Measurements from ENCODE around the gene ZSCAN22.

Gene ZSCAN22

DNA sequence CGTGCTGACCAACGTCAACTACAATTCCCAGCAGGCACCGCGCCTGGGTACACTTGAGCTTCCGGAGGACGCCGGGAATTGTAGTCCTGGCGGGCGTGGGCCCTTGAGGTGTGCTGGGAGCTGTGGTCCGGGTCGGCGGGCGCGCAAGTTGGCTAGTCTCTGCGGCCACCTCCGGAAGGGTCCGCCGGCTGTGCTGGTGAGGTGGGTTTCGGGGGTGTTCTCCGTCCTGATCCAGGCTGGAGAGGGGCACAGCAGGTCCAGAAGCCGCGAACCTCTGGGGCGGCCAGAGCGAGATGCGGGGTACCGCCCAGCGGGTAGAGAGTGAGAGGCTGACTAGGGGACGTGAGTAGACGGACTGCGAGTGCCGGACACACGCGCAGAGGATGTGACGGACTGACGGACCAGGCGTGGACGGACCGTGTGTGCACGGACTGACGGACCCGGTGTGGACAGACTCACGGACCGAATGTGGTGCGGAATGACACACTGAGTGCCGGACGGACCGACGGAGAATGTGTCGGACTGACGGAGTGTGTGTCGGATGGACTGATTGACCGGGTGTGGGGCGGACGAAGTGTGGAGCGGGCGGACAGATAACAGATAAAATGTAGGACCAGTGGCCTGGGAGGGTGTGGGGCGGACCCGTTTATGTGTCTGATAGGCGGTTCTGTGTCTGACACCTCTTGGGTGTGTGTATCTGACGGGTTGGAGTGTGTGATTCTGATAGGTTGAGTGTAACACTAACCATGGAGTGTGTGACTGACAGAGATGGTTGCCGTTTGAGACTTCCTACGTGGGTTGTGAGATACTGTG lies at the start of gene ZSCAN22:
TSS of gene ZSCAN22 (plus strand) at position 81 of the 813 bp plus-strand sequence. CDS start 7,809 bp downstream, outside the sequence.
- peak; percentile 38; the same call in 1 of the 2 replicates for TF ChIP-seq NFIC (IDR thresholded peaks at IDR 0.05)
- TF ChIP-seq FOXM1 (IDR thresholded peaks at IDR 0.05; ENCODE audit: borderline replicate concordance, low read depth): no peak
- TF ChIP-seq, protein P1, sequence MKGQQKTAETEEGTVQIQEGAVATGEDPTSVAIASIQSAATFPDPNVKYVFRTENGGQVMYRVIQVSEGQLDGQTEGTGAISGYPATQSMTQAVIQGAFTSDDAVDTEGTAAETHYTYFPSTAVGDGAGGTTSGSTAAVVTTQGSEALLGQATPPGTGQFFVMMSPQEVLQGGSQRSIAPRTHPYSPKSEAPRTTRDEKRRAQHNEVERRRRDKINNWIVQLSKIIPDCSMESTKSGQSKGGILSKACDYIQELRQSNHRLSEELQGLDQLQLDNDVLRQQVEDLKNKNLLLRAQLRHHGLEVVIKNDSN (IDR thresholded peaks at IDR 0.05): peak; percentile 73
- TF ChIP-seq YY1 (IDR thresholded peaks at IDR 0.05; ENCODE audit: low read depth): peak; percentile 80
- TF ChIP-seq EP300 (IDR thresholded peaks at IDR 0.05; ENCODE audit: borderline replicate concordance): peak; percentile 38; the same call in 1 of the 2 replicates
- peak; percentile 76; the same call in 1 of the 2 replicates for TF ChIP-seq TCF12 (IDR thresholded peaks at IDR 0.05; ENCODE audit: low read depth)
- TF ChIP-seq, protein P2, sequence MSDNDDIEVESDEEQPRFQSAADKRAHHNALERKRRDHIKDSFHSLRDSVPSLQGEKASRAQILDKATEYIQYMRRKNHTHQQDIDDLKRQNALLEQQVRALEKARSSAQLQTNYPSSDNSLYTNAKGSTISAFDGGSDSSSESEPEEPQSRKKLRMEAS (IDR thresholded peaks at IDR 0.05): peak; percentile 91
- TF ChIP-seq RAD21 (IDR thresholded peaks at IDR 0.05; ENCODE audit: low read depth): no peak
- TF ChIP-seq, protein P3, sequence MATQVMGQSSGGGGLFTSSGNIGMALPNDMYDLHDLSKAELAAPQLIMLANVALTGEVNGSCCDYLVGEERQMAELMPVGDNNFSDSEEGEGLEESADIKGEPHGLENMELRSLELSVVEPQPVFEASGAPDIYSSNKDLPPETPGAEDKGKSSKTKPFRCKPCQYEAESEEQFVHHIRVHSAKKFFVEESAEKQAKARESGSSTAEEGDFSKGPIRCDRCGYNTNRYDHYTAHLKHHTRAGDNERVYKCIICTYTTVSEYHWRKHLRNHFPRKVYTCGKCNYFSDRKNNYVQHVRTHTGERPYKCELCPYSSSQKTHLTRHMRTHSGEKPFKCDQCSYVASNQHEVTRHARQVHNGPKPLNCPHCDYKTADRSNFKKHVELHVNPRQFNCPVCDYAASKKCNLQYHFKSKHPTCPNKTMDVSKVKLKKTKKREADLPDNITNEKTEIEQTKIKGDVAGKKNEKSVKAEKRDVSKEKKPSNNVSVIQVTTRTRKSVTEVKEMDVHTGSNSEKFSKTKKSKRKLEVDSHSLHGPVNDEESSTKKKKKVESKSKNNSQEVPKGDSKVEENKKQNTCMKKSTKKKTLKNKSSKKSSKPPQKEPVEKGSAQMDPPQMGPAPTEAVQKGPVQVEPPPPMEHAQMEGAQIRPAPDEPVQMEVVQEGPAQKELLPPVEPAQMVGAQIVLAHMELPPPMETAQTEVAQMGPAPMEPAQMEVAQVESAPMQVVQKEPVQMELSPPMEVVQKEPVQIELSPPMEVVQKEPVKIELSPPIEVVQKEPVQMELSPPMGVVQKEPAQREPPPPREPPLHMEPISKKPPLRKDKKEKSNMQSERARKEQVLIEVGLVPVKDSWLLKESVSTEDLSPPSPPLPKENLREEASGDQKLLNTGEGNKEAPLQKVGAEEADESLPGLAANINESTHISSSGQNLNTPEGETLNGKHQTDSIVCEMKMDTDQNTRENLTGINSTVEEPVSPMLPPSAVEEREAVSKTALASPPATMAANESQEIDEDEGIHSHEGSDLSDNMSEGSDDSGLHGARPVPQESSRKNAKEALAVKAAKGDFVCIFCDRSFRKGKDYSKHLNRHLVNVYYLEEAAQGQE (IDR thresholded peaks at IDR 0.05; ENCODE audit: low read depth): no peak
- TF ChIP-seq EGR1 (IDR thresholded peaks at IDR 0.05): 0 out of 2 replicates have a peak, but pooled peaks have one; percentile 11
- TF ChIP-seq CREB1 (IDR thresholded peaks at IDR 0.05; ENCODE audit: low read depth): peak; percentile 87
- TF ChIP-seq TEAD4 (IDR thresholded peaks at IDR 0.05): peak; percentile 50
- no peak for TF ChIP-seq CEBPB (IDR thresholded peaks at IDR 0.05)
- TF ChIP-seq ZBTB7A (IDR thresholded peaks at IDR 0.05; ENCODE audit: low read depth): 0 out of 2 replicates have a peak, but pooled peaks have one; percentile 36
- TF ChIP-seq TAF1 (IDR thresholded peaks at IDR 0.05; ENCODE audit: low read depth): peak; percentile 79

DNA sequence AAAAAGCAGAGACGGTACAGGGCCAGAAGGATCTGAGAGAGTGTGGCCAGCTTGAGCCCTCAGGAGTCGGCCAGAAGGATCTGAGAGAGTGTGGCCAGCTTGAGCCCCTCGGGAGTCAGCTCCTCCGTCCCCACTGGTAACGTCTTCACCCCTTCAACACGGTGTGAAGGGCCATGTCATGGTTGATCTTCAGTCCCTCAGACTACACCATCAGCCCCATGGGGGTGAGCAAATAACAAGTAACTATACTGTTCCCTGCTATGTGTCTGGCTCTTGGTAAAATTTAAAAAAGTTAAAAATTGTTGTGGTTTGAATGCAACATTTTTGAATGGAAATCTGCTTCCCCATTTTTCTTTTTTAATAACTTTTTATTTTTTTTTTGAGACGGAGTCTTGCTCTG lies 49.6 kb upstream of the ZSCAN22 start:
- TF ChIP-seq, protein P1 (IDR thresholded peaks at IDR 0.05): no peak
- TF ChIP-seq TEAD4 (IDR thresholded peaks at IDR 0.05): no peak
- no peak for TF ChIP-seq EGR1 (IDR thresholded peaks at IDR 0.05)
- TF ChIP-seq, protein P3 (IDR thresholded peaks at IDR 0.05; ENCODE audit: low read depth): no peak
- no peak for TF ChIP-seq YY1 (IDR thresholded peaks at IDR 0.05; ENCODE audit: low read depth)

DNA sequence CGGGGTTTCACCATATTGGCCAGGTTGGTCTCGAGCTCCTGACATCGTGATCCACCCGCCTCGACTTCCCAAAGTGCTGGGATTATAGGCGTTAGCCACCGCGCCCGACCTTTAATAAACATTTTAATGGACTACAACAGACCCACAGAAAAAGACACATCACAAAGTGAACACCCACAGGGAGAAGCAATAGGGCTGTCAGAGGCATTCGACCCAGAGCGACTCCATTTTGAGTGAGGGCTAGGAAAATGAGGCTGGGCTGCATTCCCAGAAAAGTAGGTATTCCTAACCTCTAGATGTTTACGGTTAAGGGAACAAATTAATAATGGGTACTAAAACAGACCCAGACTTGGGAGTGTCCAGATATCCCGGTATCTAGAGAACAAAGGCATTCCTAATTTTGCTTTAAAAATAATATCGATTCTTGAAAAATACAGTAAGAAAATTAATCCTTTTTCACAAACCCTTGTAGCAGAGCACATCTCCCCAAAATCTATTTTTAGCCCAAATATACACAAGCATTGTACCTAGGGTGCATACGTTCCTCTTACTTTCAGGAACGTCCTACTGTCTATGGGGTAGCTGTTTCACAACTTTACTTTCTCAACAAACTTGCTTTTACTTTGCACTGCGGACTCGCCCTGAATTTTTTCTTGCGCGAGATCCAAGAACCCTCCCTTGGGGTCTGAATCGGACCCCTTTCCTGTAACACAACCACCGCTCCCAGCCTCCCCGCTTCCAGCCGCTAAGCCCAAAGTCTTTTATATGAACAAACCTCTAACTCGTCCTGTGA lies 48.9 kb upstream of the ZSCAN22 start:
- TF ChIP-seq FOXM1 (IDR thresholded peaks at IDR 0.05; ENCODE audit: borderline replicate concordance, low read depth) (no peak), TAF1 (IDR thresholded peaks at IDR 0.05; ENCODE audit: low read depth) (no peak), CEBPB (IDR thresholded peaks at IDR 0.05) (no peak), NFIC (IDR thresholded peaks at IDR 0.05) (no peak), ZBTB7A (IDR thresholded peaks at IDR 0.05; ENCODE audit: low read depth) (no peak), EGR1 (IDR thresholded peaks at IDR 0.05) (no peak), TEAD4 (IDR thresholded peaks at IDR 0.05) (no peak), EP300 (IDR thresholded peaks at IDR 0.05; ENCODE audit: borderline replicate concordance) (no peak), RAD21 (IDR thresholded peaks at IDR 0.05; ENCODE audit: low read depth) (no peak), CREB1 (IDR thresholded peaks at IDR 0.05; ENCODE audit: low read depth) (no peak), YY1 (IDR thresholded peaks at IDR 0.05; ENCODE audit: low read depth) (no peak)
- TF ChIP-seq, protein P3 (IDR thresholded peaks at IDR 0.05; ENCODE audit: low read depth): no peak
- TF ChIP-seq, protein P2 (IDR thresholded peaks at IDR 0.05): no peak
